OCI-LY3 (cell line): Measurements from ENCODE around the gene LOC101059915.
A peak's percentile ranks its signal among the peaks of the same experiment; 100 is the strongest.

Experiments used
- H2AFZ ChIP-seq: fragments of 200-600, 300-600 bp; shearing (Covaris generic); 2 replicates; pipeline ENCODE4 v1.6.0; 2014; ENCODE audit warnings: antibody characterized with exemption, low read depth, low read length
- H3K27ac ChIP-seq: fragments of 200-600, 300-600 bp; sonication (generic); 2 replicates; pipeline ENCODE4 v1.5.1; 2014; ENCODE audit warnings: mild to moderate bottlenecking, low read length, moderate library complexity, mixed read lengths
- H3K27me3 ChIP-seq: fragments of 200-600, 300-600 bp; sonication (generic); 2 replicates; pipeline ENCODE4 v1.6.1; 2014; ENCODE audit warnings: low read depth, low read length, mixed read lengths
- H3K36me3 ChIP-seq: fragments of 200-600, 300-600 bp; sonication (generic); replicated peaks from 2 replicates; pipeline ENCODE3; 2014; ENCODE audit warnings: low read depth, low read length, mixed read lengths
- H3K4me1 ChIP-seq: fragments of 300-600, 200-600 bp; sonication (generic); 2 replicates; pipeline ENCODE4 v1.6.1; 2014; ENCODE audit warnings: low read length, mixed read lengths
- H3K4me2 ChIP-seq: fragments of 200-600, 300-600 bp; sonication (generic); 2 replicates; pipeline ENCODE4 v1.6.1; 2014; ENCODE audit warnings: low read length, mixed read lengths
- H3K4me3 ChIP-seq: fragments of 300-600, 200-600 bp; sonication (generic); 2 replicates; pipeline ENCODE4 v1.5.1; 2014; ENCODE audit warnings: antibody characterized with exemption, mild to moderate bottlenecking, low read length, moderate library complexity
- H3K79me2 ChIP-seq: fragments of 300-600, 200-600 bp; shearing (Covaris generic); 2 replicates; pipeline ENCODE4 v1.6.1; 2014; ENCODE audit warnings: mild to moderate bottlenecking, low read length, mixed read lengths
- H3K9ac ChIP-seq: fragments of 300-600, 200-600 bp; shearing (Covaris generic); 2 replicates; pipeline ENCODE4 v1.6.0; 2014; ENCODE audit warnings: mild to moderate bottlenecking, low read length, moderate library complexity
- H3K9me3 ChIP-seq: fragments of 200-600, 300-600 bp; shearing (Covaris generic); 2 replicates; pipeline ENCODE4 v1.6.1; 2014; ENCODE audit warnings: low read length, mixed read lengths; ENCODE audit not compliant: insufficient read depth
- H4K20me1 ChIP-seq: fragments of 200-600, 300-600 bp; sonication (generic); 2 replicates; pipeline ENCODE4 v1.6.1; 2016; ENCODE audit warnings: low read length, mixed read lengths; ENCODE audit not compliant: insufficient read depth
- CTCF ChIP-seq: fragments of 200-600, 300-600 bp; sonication (generic); IDR thresholded peaks from 2 replicates; pipeline ENCODE4 v1.5.1; 2014; ENCODE audit warnings: antibody characterized with exemption, low read length, low read depth
- EZH2phosphoT487 ChIP-seq: fragments of 200-600 bp; shearing (Covaris generic); IDR thresholded peaks from 2 replicates; pipeline ENCODE4 v1.6.1; 2018; ENCODE audit warnings: antibody characterized with exemption, mixed run types, low read depth

The LOC101059915 gene

GRCh38 chrX:71667328-71668247 is at the start of gene LOC101059915:
LOC101059915 (plus strand) TSS chrX:71667546.
- H4K20me1 ChIP-seq = no peaks in the 10 kb centered on the region
- H3K4me2 ChIP-seq = no peak within 1 kb of the TSS
- TF ChIP-seq EZH2phosphoT487 (no peak), CTCF (no peak)
- no peaks in the 10 kb centered on the region for H3K9me3 ChIP-seq
- H3K4me1 ChIP-seq = peaks cover 56% of the 10 kb centered on the region
- H2AFZ ChIP-seq = no peak within 1 kb of the TSS
- no peak within 1 kb of the TSS for H3K27ac ChIP-seq
- no peaks in the 10 kb centered on the region for H3K79me2 ChIP-seq
- no peak within 1 kb of the TSS for H3K9ac ChIP-seq
- H3K27me3 ChIP-seq = no peaks in the 10 kb centered on the region
- H3K4me3 ChIP-seq = no peak within 1 kb of the TSS
- H3K36me3 ChIP-seq = no peaks in the 10 kb centered on the region

GRCh38 chrX:71617742-71618141 is 49.6 kb upstream of the LOC101059915 start:
- H3K27ac ChIP-seq = peak overlapping the region; percentile 65

GRCh38 chrX:71618303-71618721 is 49.0 kb upstream of the LOC101059915 start, which contains the start of gene CXCR3:
CXCR3 (minus strand) TSS chrX:71618511; CDS start chrX:71618449, 62 bp downstream.
- peaks cover 71% of the 10 kb centered on the region for H3K4me1 ChIP-seq
- peak within 1 kb of the TSS; percentile 65 for H3K27ac ChIP-seq

More at GRCh38 chrX:71617742-71618141, 49.6 kb upstream of the LOC101059915 start:
- TF ChIP-seq CTCF (no peak), EZH2phosphoT487 (no peak)
- Histone ChIP-seq H3K36me3 (peaks cover 24% of the 10 kb centered on the region), H3K4me2 (peak overlapping the region; percentile 86), H3K79me2 (no peaks in the 10 kb centered on the region), H3K4me1 (peaks cover 65% of the 10 kb centered on the region), H2AFZ (no peak overlapping the region), H3K9me3 (no peaks in the 10 kb centered on the region), H3K27me3 (no peaks in the 10 kb centered on the region), H3K4me3 (peak overlapping the region; percentile 63), H4K20me1 (no peaks in the 10 kb centered on the region), H3K9ac (peak overlapping the region; percentile 48; the same call in 1 of the 2 replicates)

More at GRCh38 chrX:71618303-71618721, 49.0 kb upstream of the LOC101059915 start, which contains the start of gene CXCR3:
- H2AFZ ChIP-seq = no peak within 1 kb of the TSS
- no peaks in the 10 kb centered on the region for H3K27me3 ChIP-seq
- peak within 1 kb of the TSS; percentile 48; the same call in 1 of the 2 replicates for H3K9ac ChIP-seq
- peak within 1 kb of the TSS; percentile 63 for H3K4me3 ChIP-seq
- no peaks in the 10 kb centered on the region for H3K79me2 ChIP-seq
- TF ChIP-seq EZH2phosphoT487 (no peak), CTCF (no peak)
- no peaks in the 10 kb centered on the region for H3K9me3 ChIP-seq
- peak within 1 kb of the TSS; percentile 86 for H3K4me2 ChIP-seq
- peaks cover 22% of the 10 kb centered on the region for H3K36me3 ChIP-seq
- H4K20me1 ChIP-seq = no peaks in the 10 kb centered on the region
